Endothelial cell of umbilical vein (primary cell): Measurements from ENCODE around the gene ACTMAP. TPM values are rescaled to one million over a fixed set of nuclear protein-coding genes. Genes with fewer than 3 reads are reported as not detected.

Experiments used
- BruUV-seq: library from RNA; stranded (reverse); fragments of 400-500 nt; replicated peaks from 2 replicates; lab custom pipeline; 2021; lab: Mats Ljungman, UMichigan
- CTCF ChIA-PET: fragments of 300-600, 350-600 bp; sonication (Branson Sonifier 250); formaldehyde crosslinking; loops from one replicate; lab custom pipeline; 2021; ENCODE audit warnings: antibody characterized with exemption, inconsistent platforms; lab: Charles Lee
- POLR2A ChIA-PET: fragments of 300-600, 350-600 bp; sonication (Branson Sonifier 250); formaldehyde crosslinking; loops from one replicate; lab custom pipeline; 2021; ENCODE audit warnings: antibody characterized with exemption, inconsistent platforms; lab: Charles Lee
- DNase-seq: peaks from one replicate; pipeline ENCODE4 v3.0.0-alpha.2; 2011; ENCODE audit warnings: low read depth, low spot score
- FAIRE-seq: peaks from 2 replicates; lab custom pipeline; 2011; peaks lifted over from hg19 to GRCh38; lab: Jason Lieb, UNC
- H2AFZ ChIP-seq: 2 replicates; pipeline ENCODE4 v1.6.0; 2012; ENCODE audit warnings: low read depth, low read length, control low read depth, inconsistent platforms
- H3K27ac ChIP-seq: 2 replicates; pipeline ENCODE4 v1.5.1; 2011; ENCODE audit warnings: low read depth, mild to moderate bottlenecking, control low read depth, low read length, moderate library complexity; ENCODE audit not compliant: insufficient read depth
- H3K27me3 ChIP-seq, 2 experiments: 2 replicates each; pipeline versions ENCODE4 v1.6.0 to v1.6.1; 2011; ENCODE audit warnings: low read length in 2 of 2, mixed read lengths in 1 of 2; ENCODE audit not compliant: control insufficient read depth in 2 of 2, insufficient read depth in 2 of 2
- H3K36me3 ChIP-seq, 2 experiments: 2 replicates in 1 of 2; 3 replicates in 1 of 2; pipeline ENCODE4 v1.5.1; 2011; ENCODE audit warnings: low read length in 2 of 2, mild to moderate bottlenecking in 1 of 2, moderate library complexity in 1 of 2; ENCODE audit not compliant: control insufficient read depth in 2 of 2, insufficient read depth in 2 of 2; ENCODE audit errors: extremely low read depth in 1 of 2
- H3K4me1 ChIP-seq: 3 replicates; pipeline ENCODE4 v1.5.1; 2011; ENCODE audit warnings: mild to moderate bottlenecking, low read length; ENCODE audit not compliant: control insufficient read depth, insufficient read depth; ENCODE audit errors: extremely low read depth
- H3K4me2 ChIP-seq: 2 replicates; pipeline ENCODE4 v1.6.1; 2011; ENCODE audit warnings: low read length, control low read depth, mixed read lengths; ENCODE audit not compliant: insufficient read depth
- H3K4me3 ChIP-seq, 3 experiments: fragments of 200-600 bp in 1 of 3; sonication (generic), shearing (Covaris generic) in 1 of 3; replicated peaks in 1 of 3; 2 replicates each; pipeline ENCODE4 v1.5.1; 2011 to 2016; ENCODE audit warnings: control low read depth in 3 of 3, low read length in 3 of 3, mild to moderate bottlenecking in 2 of 3, inconsistent platforms in 1 of 3, low read depth in 1 of 3, moderate library complexity in 1 of 3; ENCODE audit not compliant: insufficient read depth in 1 of 3
- H3K79me2 ChIP-seq: 2 replicates; pipeline ENCODE4 v1.6.0; 2012; ENCODE audit warnings: low read length, inconsistent platforms; ENCODE audit not compliant: control insufficient read depth, insufficient read depth
- H3K9ac ChIP-seq: replicated peaks from 2 replicates; pipeline ENCODE3; 2011; ENCODE audit warnings: low read length, control low read depth; ENCODE audit not compliant: insufficient read depth; ENCODE audit errors: extremely low read depth
- H3K9me1 ChIP-seq: replicated peaks from 3 replicates; pipeline ENCODE4 v1.6.0; 2011; ENCODE audit warnings: mild to moderate bottlenecking, low read length; ENCODE audit not compliant: control insufficient read depth, insufficient read depth; ENCODE audit errors: extremely low read depth
- H3K9me3 ChIP-seq: replicated peaks from 2 replicates; pipeline ENCODE4 v1.5.1; 2012; ENCODE audit warnings: low read length, inconsistent platforms; ENCODE audit not compliant: control insufficient read depth, insufficient read depth
- H4K20me1 ChIP-seq: replicated peaks from 2 replicates; pipeline ENCODE3; 2011; ENCODE audit warnings: mild to moderate bottlenecking, low read length; ENCODE audit not compliant: control insufficient read depth, insufficient read depth; ENCODE audit errors: extremely low read depth
- EZH2 ChIP-seq: IDR thresholded peaks from 2 replicates; pipeline ENCODE4 v1.6.1; 2012; ENCODE audit warnings: borderline replicate concordance, low read depth, mild to moderate bottlenecking, moderate library complexity, low read length, inconsistent platforms; ENCODE audit not compliant: severe bottlenecking
- FOS ChIP-seq: IDR thresholded peaks from 2 replicates; pipeline ENCODE4 v1.6.1; 2011; ENCODE audit warnings: mild to moderate bottlenecking, low read length, moderate library complexity, borderline replicate concordance; ENCODE audit not compliant: insufficient read depth
- GATA2 ChIP-seq: IDR thresholded peaks from 2 replicates; pipeline ENCODE4 v1.7.0; 2011; ENCODE audit warnings: low read depth, mild to moderate bottlenecking, moderate library complexity, mixed read lengths, low read length; ENCODE audit not compliant: insufficient read length, insufficient read depth
- JUN ChIP-seq: IDR thresholded peaks from 2 replicates; pipeline ENCODE4 v1.6.1; 2011; ENCODE audit warnings: borderline replicate concordance, low read depth; ENCODE audit not compliant: insufficient read length, insufficient read depth
- MYC ChIP-seq: IDR thresholded peaks from one replicate; pipeline ENCODE4 v1.6.1; 2011; ENCODE audit warnings: mild to moderate bottlenecking, low read depth, low read length
- POLR2A ChIP-seq: IDR thresholded peaks from 2 replicates; pipeline ENCODE4 v1.6.1; 2012; ENCODE audit warnings: low read depth, mild to moderate bottlenecking, control low read depth, low read length
- POLR2AphosphoS5 ChIP-seq: IDR thresholded peaks from 2 replicates; pipeline ENCODE4 v1.6.1; 2012; ENCODE audit warnings: low read depth, mild to moderate bottlenecking, control low read depth, low read length, moderate library complexity; ENCODE audit not compliant: insufficient read depth
- dilution Hi-C: fragments of 300-500 bp; cut with MboI; formaldehyde crosslinking; loops from one replicate; pipeline ENCODE4 v1.15.0; 2019; ENCODE audit warnings: low sequenced_read_pairs; ENCODE audit not compliant: extremely low pct_ligation_motif_present
- intact Hi-C: fragments of 100-400 bp; cut with micrococcal nuclease; formaldehyde crosslinking; loops from one replicate; pipeline ENCODE4 v1.10.0; 2022
- polyA plus RNA-seq, 4 experiments: library from polyadenylated mRNA; depleted of rRNA in 3 of 4; stranded (reverse) in 3 of 4; unstranded in 1 of 4; fragments of >200 nt; gene quantifications; 2 replicates each; pipeline versions ENCODE4 v1.2.1 to v1.2.3, GENCODE V29; 2011 to 2012; ENCODE audit warnings: missing spikeins in 1 of 4
- total RNA-seq: library from RNA; stranded (reverse); gene quantifications from 2 replicates; pipeline ENCODE4 v1.2.3, GENCODE V29; 2021
- TF ChIP-seq, protein P1 (sequence below): IDR thresholded peaks from 2 replicates; pipeline ENCODE4 v1.6.1; 2011; ENCODE audit not compliant: insufficient read depth, insufficient read length
- TF ChIP-seq, protein P2 (sequence below), 2 donors: IDR thresholded peaks; 1 replicate in 1 of 2; 2 replicates in 1 of 2; pipeline ENCODE4 v1.5.1; 2011; ENCODE audit warnings: low read length in 2 of 2, mild to moderate bottlenecking in 2 of 2, moderate library complexity in 2 of 2, control low read depth in 1 of 2, inconsistent platforms in 1 of 2, low read depth in 1 of 2; ENCODE audit not compliant: insufficient read depth in 1 of 2; ENCODE audit errors: extremely low read depth in 1 of 2

ACTMAP gene
- total and polyA plus RNA-seq, 2 donors (not counting 3 experiments of a cell fraction or from before 2014, with no cell fraction given), result 5.2 to 9.1 TPM

DNA sequence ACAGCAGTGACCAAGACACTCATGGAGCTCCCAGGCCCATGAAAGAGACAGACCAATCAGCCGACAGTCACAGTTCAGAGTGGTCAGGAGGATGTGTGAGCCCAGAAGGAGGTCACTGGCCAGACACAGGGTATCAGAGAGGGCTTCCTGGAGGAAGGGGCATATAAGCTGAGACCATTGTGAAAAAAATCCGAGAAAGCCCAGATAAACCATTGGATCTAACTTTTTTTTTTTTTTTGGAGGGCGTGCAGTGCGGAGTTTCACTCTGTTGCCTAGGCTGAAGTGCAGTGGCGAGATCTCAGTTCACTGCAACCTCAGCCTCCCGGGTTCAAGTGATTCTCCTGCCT lies 29.2 kb downstream of the ACTMAP start:
- H3K9ac ChIP-seq, result peak overlapping the region; percentile 58
- H3K4me2 ChIP-seq, result peak overlapping the region; percentile 82
- peak overlapping the region; percentile 84 for H3K27ac ChIP-seq
- intact Hi-C loops, result no loop called here
- TF ChIP-seq, protein P1, sequence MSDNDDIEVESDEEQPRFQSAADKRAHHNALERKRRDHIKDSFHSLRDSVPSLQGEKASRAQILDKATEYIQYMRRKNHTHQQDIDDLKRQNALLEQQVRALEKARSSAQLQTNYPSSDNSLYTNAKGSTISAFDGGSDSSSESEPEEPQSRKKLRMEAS, result no peak
- TF ChIP-seq, protein P2, sequence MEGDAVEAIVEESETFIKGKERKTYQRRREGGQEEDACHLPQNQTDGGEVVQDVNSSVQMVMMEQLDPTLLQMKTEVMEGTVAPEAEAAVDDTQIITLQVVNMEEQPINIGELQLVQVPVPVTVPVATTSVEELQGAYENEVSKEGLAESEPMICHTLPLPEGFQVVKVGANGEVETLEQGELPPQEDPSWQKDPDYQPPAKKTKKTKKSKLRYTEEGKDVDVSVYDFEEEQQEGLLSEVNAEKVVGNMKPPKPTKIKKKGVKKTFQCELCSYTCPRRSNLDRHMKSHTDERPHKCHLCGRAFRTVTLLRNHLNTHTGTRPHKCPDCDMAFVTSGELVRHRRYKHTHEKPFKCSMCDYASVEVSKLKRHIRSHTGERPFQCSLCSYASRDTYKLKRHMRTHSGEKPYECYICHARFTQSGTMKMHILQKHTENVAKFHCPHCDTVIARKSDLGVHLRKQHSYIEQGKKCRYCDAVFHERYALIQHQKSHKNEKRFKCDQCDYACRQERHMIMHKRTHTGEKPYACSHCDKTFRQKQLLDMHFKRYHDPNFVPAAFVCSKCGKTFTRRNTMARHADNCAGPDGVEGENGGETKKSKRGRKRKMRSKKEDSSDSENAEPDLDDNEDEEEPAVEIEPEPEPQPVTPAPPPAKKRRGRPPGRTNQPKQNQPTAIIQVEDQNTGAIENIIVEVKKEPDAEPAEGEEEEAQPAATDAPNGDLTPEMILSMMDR (IDR thresholded peaks at IDR 0.05; ENCODE audit: extremely low read depth in 1 of 2, insufficient read depth in 1 of 2, low read depth in 1 of 2, low read length in 2 of 2), result no peak
- TF ChIP-seq POLR2AphosphoS5 (no peak), POLR2A (no peak), JUN (no peak), MYC (no peak), FOS (no peak), EZH2 (no peak), GATA2 (no peak)
- H3K79me2 ChIP-seq, result peaks cover 54% of the 10 kb centered on the region
- peak; percentile 8 for DNase-seq
- H2AFZ ChIP-seq, result no peak overlapping the region
- no peaks in the 10 kb centered on the region for H3K9me1 ChIP-seq
- FAIRE-seq, result no peak
- no peak overlapping the region for H3K4me3 ChIP-seq
- ChIA-PET CTCF (interaction anchor here (0.9 to 2.3 kb wide), 3 partner anchors 24 to 77 kb away, joined by 4 to 7 read pairs (median 4); partner anchors contain the start of genes ACTMAP, EGLN2 and SNRPA), POLR2A (interaction anchor here (0.5 to 0.9 kb wide), 3 partner anchors 20 to 30 kb away, joined by 3 to 5 read pairs (median 4); partner anchors contain the start of gene NUMBL)
- H4K20me1 ChIP-seq, result no peaks in the 10 kb centered on the region
- BruUV-seq, result TSS peak; percentile 5
- H3K4me1 ChIP-seq, result peaks cover 48% of the 10 kb centered on the region
- H3K9me3 ChIP-seq, result no peaks in the 10 kb centered on the region
- no peaks in the 10 kb centered on the region for H3K27me3 ChIP-seq
- dilution Hi-C loops, result no loop called here
- peaks cover 2 to 7% of the 10 kb centered on the region in 2 experiments for H3K36me3 ChIP-seq
